ENCODE results near the gene LHFPL2. TPM values are rescaled to one million over a fixed set of nuclear protein-coding genes. Genes with fewer than 3 reads are reported as not detected.
A peak's percentile ranks its signal among the peaks of the same experiment; 100 is the strongest.

LHFPL2 gene
- total and polyA plus RNA-seq, 2 experiments from 2014 or later = 10.6 to 50.8 TPM

GRCh38 chr5:78546276-78546996 is 102.1 kb downstream of the LHFPL2 start:
- DNase-seq (ENCODE audit: low spot score) (no peak), ATAC-seq (no peak)
- Mint-ChIP-seq H3K27ac (no peak overlapping the region), H3K4me3 (no peak overlapping the region), H3K27me3 (ENCODE audit: insufficient read depth, low read depth, poor library complexity) (peaks cover 5% of the 10 kb centered on the region), H3K36me3 (ENCODE audit: low read depth) (peaks cover 42% of the 10 kb centered on the region), H3K9me3 (peaks cover 17% of the 10 kb centered on the region; the same call in 2 of the 3 replicates), H3K4me1 (peaks cover 49% of the 10 kb centered on the region)
- H3K27me3 ChIP-seq (ENCODE audit: insufficient read depth) = no peaks in the 10 kb centered on the region
- H3K4me1 ChIP-seq (ENCODE audit: insufficient read depth) = peaks cover 19% of the 10 kb centered on the region
- no peak overlapping the region for H3K4me2 ChIP-seq
- H3K9me2 ChIP-seq (ENCODE audit: insufficient read depth) = no peaks in the 10 kb centered on the region
- H3K27ac ChIP-seq (ENCODE audit: low read depth) = peak overlapping the region; percentile 32; the same call in 1 of the 2 replicates
- H3K36me3 ChIP-seq (ENCODE audit: insufficient read depth) = no peaks in the 10 kb centered on the region
- H3K4me3 ChIP-seq = no peak overlapping the region
- no peaks in the 10 kb centered on the region for H4K20me1 ChIP-seq (replicated peaks; ENCODE audit: insufficient read depth)
- H2AFZ ChIP-seq = no peak overlapping the region
- 0 out of 2 replicates have a peak, but pooled peaks cover 4% of the 10 kb centered on the region for H3F3A ChIP-seq (replicated peaks; ENCODE audit: low read depth)
- peaks cover 35% of the 10 kb centered on the region for H3K79me2 ChIP-seq (replicated peaks; ENCODE audit: insufficient read depth)
- no peak for TF ChIP-seq CREB1 (CRISPR knock-in tag; IDR thresholded peaks at IDR 0.05; ENCODE audit: low read depth)
- TF ChIP-seq ZNF331 (CRISPR knock-in tag; IDR thresholded peaks at IDR 0.05; ENCODE audit: low read depth) = no peak

GRCh38 chr5:78545406-78545805 is 103.2 kb downstream of the LHFPL2 start:
- Histone ChIP-seq H3F3A (replicated peaks; ENCODE audit: low read depth) (0 out of 2 replicates have a peak, but pooled peaks cover 4% of the 10 kb centered on the region), H3K4me3 (no peak overlapping the region), H3K36me3 (ENCODE audit: insufficient read depth) (no peaks in the 10 kb centered on the region), H3K9me2 (ENCODE audit: insufficient read depth) (no peaks in the 10 kb centered on the region), H3K4me2 (no peak overlapping the region), H3K27me3 (ENCODE audit: insufficient read depth) (no peaks in the 10 kb centered on the region), H4K20me1 (replicated peaks; ENCODE audit: insufficient read depth) (no peaks in the 10 kb centered on the region), H3K79me2 (replicated peaks; ENCODE audit: insufficient read depth) (peaks cover 31% of the 10 kb centered on the region), H3K27ac (ENCODE audit: low read depth) (0 out of 2 replicates have a peak overlapping the region, but pooled peaks have one; percentile 53), H3K4me1 (ENCODE audit: insufficient read depth) (peaks cover 19% of the 10 kb centered on the region), H2AFZ (no peak overlapping the region)
- H3K4me3 Mint-ChIP-seq = no peak overlapping the region
- ATAC-seq (no peak), DNase-seq (ENCODE audit: low spot score) (no peak)
- peaks cover 5% of the 10 kb centered on the region for H3K27me3 Mint-ChIP-seq (ENCODE audit: insufficient read depth, low read depth, poor library complexity)
- no peak overlapping the region for H3K27ac Mint-ChIP-seq
- H3K9me3 Mint-ChIP-seq = peaks cover 11% of the 10 kb centered on the region; the same call in 2 of the 3 replicates
- H3K36me3 Mint-ChIP-seq (ENCODE audit: low read depth) = peaks cover 32% of the 10 kb centered on the region
- H3K4me1 Mint-ChIP-seq = peaks cover 58% of the 10 kb centered on the region
- TF ChIP-seq JUNB (IDR thresholded peaks at IDR 0.05; ENCODE audit: unreplicated experiment) (no peak), NANOG (IDR thresholded peaks at IDR 0.05; ENCODE audit: borderline replicate concordance) (no peak), STAT1 (IDR thresholded peaks at IDR 0.05; ENCODE audit: unreplicated experiment) (no peak), ETS1 (IDR thresholded peaks at IDR 0.05) (no peak), ZNF331 (CRISPR knock-in tag; IDR thresholded peaks at IDR 0.05; ENCODE audit: low read depth) (no peak), REST (IDR thresholded peaks at IDR 0.05; ENCODE audit: unreplicated experiment) (no peak), POLR2AphosphoS5 (IDR thresholded peaks at IDR 0.05; ENCODE audit: low read depth) (no peak), CTCF (conservative IDR thresholded peaks at IDR 0.05; ENCODE audit: low read depth in 2 of 2) (no peak)
